Superior temporal gyrus (tissue), 1 donor: ENCODE measurements around the gene NR4A1.

Experiments used
- DNase-seq: peaks from one replicate; pipeline ENCODE4 v3.0.0-alpha.2; 2016; ENCODE audit errors: extremely low spot score

The NR4A1 gene

DNA sequence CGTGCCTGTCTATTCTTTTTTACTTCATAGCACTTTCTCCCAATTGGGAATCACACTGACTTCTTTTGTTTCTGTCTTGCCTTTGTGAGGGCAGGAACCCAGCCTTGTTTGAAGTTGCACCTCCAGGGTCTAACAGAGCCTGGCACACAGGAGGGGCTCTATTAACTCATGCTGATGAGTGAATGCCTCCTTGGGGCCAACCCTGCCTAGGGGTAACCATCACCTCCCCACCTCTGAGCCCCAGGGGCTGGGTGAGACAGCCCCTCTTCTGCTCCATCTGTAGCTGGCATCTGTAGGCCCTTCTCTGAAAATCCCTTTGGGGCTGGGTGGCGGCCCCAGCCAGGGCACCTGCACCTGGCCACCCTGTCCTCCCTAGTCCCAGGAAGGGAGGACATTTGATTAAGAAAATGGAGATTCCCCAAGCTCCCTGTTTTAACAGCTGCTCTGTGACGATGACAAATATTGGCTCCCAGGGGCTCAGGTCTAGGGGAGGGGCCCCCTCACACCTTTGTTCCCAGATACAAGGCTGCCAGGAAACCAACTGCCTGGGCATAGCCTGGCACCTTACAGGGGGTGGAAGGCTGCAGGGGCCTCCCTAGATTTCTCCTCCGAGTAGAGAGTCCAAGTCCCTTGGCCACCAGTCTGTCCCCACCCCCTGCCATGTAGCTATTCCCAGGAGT, 32.7 kb upstream of the NR4A1 start:
- no peak for DNase-seq

DNA sequence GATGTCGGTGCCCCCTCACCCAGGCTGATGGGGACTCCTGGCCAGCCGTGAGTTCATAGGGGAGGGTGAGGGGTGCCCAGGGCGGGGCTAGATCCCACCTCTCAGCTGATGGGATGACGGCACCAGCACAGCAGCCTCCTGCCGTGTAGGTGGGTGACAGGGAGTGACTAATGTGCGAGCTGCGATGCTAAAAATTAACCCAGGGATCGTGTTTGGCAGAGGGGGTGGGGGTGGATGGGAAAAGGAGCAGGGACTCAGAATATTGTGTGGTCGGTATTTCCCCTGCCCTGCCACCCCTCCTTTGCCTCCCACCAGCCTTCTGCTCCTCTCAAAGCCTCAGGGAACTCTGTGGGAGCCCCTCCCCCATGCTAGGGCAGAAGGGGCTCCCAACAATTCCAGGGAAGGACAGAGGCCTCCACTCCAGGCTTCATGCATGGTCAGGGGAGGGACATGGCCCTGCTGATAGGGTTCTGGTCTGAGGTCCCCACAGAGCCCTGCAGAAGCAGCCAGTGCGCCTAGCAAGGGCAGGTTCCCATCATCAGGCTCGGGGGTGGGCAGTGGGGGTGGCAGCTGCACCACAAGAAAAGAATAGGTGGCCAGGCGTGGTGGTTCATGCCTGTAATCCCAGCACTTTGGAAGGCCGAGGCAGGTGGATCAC, 32.0 kb upstream of the NR4A1 start:
- no peak for DNase-seq

DNA sequence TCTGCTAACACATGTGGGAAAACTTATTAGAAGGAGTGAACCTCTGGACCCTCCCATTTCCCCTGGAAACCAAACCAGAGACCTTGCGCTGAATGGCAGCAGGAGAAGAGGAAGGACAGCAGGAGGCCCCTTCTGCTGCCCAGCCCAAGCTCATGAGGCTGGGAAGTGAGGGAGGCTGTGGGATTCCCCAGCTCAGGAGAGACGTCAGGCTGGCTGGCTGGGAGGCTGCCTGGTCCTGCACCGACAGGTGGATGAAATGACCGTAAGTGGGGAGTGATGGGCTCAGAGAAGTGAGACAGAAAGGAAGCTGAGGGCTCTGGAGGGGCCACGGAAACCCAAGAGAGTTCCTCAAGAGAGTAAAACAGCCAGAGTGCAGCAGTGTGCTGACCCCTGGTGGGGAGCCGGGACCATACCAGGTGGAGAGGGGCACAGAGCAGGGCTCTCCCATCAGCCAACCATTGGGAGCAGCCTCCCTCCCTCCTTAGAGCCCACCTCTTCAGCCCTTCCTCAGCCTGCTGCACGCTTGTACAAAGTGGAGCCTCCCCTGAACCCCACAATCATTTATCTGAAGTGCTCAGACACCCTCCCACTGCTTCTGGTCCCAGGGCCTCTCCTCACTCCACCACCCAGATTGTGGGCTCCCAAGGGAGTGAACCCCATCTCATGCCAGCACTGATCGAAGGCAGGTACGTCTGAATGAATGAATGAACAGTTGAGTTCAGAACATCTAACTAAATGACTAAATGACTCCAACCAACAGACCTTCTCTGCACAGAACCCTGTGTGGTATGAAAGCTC, 30.5 kb upstream of the NR4A1 start:
- DNase-seq, result no peak

DNA sequence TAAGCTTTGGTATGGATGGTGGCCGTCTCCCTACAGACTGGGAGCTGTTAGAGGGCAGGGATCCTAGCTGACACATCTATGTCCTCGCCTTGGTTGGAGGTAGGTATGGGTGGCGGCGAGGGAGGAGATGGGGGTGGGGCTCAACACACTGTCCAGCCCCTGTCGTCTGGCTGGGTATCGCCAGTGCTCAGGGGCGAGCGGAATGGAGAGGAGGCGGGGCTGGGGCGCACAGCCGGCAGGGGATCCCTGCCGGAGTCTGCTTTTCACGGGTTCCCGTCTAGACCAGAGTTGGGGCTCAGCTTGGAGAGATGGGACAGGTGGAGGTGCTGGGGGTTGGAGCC, 28.4 kb upstream of the NR4A1 start:
- no peak for DNase-seq

DNA sequence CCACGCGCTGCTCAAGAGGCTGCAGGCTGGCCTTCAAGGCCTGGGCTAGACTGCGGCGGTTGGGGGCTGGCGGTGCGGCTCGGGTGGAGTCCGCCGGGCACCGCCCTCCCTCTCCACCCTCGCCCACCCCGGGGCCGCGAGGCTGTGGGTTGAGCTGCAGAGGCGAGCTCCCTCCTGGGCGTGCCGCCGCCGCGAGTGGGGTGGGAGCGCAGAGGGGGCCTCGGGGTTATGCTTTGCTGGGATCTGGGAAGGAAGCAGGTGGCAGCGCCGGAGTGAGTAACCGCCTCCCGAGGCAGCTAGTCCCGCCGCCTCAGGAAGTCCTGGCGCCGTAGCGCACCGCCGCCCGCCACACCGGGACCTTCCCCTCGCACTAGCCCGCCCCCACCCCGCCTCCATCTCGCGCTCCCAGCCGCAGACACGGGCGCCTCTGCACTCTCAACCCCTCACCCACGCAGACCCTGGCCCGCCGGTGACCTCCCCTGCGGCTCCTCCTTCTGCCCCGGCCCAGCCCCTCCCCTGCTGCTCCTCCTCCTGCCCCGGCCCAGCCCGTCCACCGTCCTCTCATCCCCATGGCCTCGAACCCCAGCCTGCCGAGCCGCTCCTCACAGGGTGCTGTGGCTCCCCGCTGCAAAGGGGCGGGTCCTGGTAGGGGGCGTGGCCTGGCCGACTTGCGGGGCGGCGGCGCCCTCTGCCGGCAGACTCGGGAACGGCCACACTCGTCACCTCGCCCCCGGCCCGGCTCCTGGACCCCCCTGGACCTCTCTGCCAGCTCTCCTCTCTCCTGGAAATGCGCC, 27.9 kb upstream of the NR4A1 start:
- DNase-seq, result peak; percentile 71

DNA sequence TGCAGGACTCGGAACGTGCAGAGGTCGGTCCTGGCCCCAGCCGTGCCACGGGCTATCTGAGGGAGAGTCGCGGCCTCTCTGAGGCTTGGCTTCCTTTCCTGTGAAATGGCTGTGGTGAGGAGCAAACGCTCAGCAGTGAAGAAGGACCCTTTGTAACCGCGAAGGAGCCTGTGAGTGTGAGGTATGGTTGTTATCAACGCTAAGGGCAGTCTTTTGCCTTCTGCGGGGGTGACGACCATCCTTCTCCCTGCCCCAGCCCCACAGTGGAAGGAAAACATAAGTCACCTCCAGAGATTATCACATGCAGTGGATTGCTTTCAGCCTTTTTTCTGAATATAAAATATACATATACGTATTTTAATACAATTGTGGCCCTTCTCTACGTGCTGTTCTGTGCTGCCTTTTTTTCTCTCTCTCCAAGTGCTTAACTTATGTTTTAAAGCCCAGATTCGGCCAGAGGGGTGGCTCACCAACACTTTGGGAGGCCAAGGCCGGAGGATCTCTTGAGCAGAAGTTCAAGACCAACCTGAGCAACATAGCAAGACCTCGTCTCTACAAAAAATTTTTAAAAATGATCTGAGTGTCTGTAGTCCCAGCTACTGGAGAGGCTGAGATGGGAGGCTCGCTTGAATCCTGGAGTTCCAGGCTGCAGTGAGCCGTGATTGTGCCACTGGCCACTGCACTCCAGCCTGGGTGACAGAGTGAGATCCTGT, 27.1 kb upstream of the NR4A1 start:
- no peak for DNase-seq

DNA sequence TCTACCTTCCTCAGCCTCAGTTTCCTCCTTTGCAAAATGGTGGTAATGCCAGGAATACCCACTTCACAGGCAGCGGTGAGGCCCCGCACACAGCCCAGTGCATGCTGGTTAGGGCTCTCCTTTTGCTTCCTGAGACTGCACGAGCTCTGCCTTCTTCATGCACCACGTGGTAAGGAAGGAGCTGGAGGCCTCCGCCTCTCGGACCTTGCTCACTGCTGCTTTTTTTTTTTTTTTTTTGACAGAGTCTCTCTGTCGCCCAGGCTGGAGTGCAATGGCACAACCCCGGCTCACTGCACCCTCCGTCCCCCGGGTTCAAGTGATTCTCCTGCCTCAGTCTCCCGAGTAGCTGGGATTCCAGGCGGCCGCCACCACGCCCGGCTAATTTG, 26.4 kb upstream of the NR4A1 start:
- no peak for DNase-seq

DNA sequence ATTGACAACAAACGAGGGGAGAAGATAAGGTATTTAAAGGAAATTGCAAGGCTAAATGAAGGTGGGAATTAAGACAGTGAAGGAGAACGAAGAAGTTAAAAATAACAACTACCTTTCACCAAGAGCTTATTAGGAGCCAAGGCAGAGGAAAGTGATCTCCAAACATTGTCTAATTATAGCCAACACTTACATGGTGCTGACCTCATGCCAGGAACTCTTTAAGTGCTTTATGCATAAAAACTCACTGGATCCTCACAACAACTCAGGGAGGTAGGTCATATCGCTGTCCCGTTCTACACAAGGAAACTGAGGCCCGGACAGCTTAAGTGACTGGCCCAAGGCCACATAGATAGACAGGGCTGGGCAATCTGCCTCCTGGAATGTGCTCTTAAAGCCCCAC, 25.0 kb upstream of the NR4A1 start:
- no peak for DNase-seq

DNA sequence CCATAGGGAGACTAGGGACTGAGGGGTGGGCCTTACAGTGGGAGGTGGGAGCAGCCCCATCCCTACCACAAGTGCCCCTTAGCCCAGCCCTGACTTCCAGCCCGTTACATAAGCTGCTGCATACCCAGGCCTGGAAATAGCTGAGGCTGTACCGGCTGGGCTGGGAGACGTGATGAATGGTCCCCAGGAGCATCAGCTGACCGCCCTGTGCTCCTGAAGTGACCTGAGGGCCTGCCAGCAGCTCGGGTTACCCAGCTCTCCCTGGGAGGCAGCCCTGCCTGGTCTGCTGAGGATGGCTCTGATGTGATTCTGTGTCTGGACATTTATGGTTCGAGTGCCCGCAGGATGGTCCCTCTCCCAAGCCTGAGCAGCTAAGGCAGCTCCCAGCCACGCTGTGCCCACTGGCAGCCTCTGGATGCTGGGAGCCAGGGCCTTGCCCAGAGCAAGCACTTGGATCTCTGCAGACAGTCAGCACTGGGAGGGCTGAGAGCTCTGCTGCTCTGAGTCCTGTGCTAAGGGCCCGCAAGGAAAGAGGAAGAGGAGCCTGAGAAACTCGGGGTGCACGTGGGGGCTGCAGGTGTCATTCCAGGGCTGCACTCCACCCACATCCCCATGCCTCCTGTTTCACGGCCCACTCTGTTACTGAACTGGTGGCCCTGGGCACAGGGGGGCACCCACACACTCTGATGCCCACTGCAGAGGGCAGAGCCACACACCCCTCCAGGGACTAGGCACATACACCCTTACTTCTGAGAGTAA, 24.0 kb upstream of the NR4A1 start:
- no peak for DNase-seq

DNA sequence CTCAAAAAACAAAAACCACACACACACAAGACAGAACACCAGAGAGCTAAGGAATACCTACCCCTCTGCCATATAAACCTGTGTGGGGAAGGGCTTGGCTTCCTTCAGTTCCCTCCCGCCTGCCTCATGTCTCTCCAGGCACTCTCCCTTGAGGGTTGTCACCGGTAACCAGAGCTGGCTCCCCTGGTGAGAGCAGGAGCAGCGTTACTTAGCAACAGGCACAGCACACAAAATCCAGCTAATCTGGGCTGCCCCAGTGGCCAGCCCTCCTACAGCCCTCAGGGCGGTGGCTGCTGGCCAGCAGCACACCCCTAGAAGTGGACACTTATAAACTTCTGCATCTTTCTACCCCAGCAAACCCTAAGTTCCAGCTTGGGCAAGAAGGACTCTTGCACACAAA, 21.6 kb upstream of the NR4A1 start:
- no peak for DNase-seq

DNA sequence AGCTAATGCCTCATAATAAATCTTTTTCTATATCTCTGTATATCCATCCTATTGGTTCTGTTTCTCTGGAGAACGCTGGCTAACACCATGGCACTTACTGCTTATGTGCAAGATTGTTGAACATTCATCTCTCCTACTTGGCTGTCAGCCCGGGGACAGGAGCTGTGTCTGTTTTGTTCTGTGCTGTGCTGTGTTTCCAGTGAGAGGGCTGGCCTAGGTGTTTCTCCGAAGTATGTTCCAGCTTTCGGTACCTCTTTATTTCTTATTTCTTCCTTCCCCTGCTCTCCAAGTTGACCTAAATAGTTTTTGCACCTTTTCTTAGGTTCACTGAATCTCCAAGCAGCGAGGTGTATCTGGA, 18.8 kb upstream of the NR4A1 start:
- DNase-seq, result peak; percentile 80

DNA sequence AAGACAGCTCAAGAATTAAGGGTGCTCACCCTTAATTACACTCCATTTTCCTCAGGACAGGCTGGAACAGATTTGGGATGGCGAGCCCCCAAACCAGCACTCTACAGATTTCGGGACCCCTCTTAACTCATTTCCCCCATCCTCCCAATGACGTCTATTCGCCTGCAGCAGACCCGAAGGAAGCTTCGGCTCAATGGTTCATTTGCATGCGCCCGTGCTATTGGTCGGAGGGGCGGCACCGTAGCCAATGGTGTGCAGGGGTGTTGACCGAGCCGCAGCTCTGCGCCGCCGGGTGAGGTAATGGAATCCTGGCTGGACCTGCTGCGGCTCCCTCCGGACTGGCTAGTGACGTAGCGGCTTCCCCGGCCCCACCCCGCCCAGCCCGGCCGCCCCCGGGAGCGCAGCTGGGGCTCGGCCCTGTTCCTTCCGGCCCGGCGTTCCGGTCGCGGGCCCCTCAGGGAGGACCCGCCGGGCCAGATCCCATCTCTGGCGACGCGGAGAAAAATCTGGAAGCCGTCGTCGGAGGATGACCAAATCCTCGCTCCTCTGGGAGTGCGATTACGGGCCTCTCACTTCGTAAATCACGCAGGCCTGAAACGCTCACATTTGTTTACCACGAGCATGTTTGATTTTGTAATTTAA, 18.3 kb upstream of the NR4A1 start:
- DNase-seq, result peak; percentile 96

DNA sequence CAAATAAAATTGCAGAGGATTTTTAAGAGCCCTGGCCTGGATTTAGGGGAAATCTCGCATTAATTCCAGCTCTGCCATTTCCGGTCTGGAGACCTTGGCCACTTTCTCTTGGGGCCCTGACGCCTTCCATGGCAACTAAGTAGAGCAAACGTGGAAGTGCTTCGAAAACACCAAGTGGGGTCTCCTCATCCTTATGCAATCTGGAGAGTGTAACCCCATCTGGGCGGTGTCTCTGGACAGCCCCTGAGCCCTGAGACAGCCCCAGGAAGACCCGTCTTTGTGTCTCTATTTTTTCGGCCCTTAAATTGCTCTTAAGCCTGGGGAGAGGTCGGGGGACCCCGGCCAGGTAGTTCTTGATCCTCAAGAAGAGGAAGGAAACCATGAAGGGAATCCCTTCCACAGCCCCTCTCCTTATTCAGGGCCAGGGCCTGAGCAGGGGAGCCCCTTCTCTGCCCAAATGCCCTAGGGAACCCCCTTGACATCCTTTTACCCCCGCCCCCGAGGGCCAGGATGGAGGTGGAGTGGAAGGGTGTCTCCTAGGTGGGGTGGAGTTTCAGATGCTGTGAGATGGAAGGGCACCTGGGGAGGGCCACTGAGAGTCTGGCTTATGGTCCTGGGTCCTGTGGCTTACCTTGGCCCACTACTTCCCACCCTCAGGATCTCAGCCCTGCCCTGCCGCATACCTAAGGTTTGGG, 17.6 kb upstream of the NR4A1 start:
- DNase-seq, result no peak

DNA sequence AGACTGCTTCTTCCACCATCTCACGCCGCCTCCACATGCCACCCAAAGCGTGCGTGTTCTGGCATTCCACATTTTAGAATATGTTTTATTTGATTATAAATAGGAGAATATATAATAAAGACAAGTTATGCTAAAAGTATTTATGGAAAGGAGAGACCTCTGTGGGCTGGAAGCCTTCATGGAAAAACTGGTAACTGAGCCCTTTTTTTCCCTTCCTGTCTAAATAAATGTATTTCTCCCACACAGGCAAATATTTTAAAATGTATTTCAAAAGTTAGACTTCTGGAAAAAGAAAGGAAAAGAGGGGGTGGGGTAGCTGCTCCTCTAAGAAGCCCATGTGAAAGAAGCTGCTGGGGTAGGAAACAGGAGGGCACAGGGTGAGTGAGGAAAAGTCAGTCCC, 16.1 kb upstream of the NR4A1 start:
- DNase-seq, result no peak

DNA sequence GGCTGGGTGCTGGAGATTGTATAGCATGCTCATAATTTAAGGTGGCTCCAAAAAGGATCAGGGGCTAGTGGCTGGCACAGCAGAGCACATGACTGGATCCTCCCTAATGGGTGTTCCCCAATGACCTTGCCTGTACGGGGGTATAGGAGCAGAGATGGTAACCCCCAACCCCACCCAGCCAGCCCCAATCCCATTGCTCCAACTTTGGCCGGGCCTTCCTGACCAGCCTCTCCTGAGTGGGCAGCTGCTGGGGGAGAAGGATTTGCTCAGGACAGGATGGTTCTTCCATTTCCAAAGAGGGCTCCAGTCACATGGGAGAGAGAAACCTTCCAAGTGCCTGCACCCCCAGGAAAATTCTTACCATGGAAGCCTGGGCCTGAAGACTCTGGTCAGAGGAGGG, 15.3 kb upstream of the NR4A1 start:
- no peak for DNase-seq

DNA sequence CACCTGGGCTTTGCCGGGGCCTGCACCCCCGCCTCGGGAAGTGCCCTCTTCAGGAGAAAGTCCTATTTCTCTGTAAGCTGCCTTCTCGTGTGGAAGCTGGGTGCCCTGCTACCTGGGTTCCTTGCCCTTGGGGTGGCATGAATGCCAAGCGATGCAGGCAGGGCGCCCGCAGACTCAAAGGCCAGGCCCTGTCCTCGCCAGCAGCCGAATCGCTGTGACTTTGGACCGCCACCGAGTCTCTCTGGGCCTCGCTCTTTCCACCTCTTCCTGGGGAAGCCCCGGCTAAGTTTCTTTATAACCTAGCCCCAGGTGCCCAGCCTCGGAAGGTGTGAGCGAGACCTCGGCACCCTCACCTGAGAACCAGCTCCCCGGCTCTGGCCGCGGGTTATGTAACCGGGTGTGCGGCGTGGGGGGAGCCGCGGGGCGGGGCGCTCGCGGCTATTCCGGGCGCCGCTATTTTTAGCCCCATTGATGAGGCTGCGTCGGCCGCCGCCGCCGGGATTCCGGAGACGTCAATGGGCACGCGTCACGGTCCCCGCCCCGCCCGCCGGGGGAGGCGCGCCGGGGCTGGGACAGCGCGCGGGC, 14.6 kb upstream of the NR4A1 start:
- peak; percentile 71 for DNase-seq

DNA sequence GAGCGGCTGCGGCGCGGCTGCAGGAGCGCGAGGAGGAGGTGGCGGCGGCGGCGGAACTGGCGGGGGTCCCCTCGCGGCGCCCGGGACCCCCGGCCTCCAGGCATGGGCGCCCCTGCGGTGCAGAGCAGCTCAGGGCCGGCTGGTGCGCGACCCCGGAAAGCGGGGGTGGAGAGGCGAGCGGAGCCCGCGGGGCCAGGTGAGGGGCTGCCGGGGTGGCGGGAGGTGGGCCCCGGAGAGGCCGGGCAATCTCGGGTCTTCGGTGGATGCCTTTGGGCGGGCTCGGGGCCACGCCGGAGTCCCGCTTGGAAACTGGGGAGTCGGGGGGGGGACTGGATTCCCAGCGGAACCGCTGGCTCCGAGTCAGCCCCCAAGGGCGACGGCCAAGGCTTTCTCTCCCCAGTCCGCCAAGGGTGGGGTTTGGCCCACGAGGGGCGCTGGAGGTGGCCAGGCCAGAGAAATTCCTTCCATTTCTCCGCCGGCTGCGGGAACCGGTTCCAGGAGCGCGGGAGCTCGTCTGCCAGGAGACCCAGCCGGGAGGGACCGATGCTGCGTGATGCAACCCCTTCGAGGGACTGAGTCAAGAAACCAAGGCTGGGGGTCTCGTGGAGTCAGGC, 13.9 kb upstream of the NR4A1 start:
- DNase-seq, result no peak

DNA sequence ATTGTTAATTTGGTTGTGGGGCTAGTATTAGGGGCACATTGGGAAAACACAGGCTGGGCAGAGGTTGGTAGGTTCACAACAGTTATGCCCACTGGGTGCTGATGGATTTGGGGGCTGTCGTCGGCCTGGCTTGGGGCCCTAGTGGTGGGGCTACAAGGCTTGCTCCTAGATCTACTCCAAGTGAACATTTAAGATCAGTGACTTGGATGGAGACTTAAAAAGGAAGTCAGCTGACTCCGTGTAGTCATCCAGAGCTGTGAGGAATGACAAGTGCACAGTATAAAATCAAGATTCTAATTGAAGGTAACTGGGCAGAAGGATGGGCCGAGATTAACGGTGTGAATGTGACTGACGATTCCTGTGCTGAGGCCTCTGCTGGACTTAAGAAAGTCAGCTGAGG, 12.8 kb upstream of the NR4A1 start:
- DNase-seq, result peak; percentile 46

DNA sequence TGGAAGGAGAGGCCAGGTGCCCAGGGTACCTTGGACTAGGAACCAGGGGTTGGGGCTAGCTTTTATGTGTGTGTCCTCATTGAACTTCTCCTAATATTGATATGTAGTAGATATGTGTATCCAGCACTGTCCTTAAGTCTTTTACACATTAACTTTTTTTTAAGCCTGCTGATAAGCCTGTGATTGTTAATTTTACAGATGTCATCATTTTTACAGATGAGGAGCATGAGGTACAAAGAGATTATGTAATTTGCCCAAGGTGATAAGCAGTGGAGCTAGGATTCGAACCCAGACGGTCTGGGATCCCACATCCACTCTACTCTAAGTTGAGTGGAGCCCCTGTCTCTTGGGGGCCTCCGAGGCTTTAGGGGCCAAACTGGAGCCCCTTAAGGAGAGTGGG, 10.2 kb upstream of the NR4A1 start:
- DNase-seq, result no peak
